Transverse colon (tissue), 4 donors: Measurements from ENCODE around the gene MAP3K21.

Experiments
- EP300 ChIP-seq: sonication (generic); formaldehyde crosslinking; IDR thresholded peaks from one replicate; pipeline ENCODE4 v1.6.1; 2017; ENCODE audit warnings: antibody characterized with exemption, low read depth
- POLR2A ChIP-seq: fragments of 450-650 bp; IDR thresholded peaks from one replicate; pipeline ENCODE4 v1.6.1; 2016; ENCODE audit warnings: antibody characterized with exemption, mild to moderate bottlenecking, moderate library complexity
- POLR2AphosphoS5 ChIP-seq, 3 donors: sonication (generic); formaldehyde crosslinking; IDR thresholded peaks; one replicate each; pipeline ENCODE4 v1.6.1; 2016; ENCODE audit warnings: antibody characterized with exemption in 3 of 3
- TF ChIP-seq, protein P1 (sequence below), 5 experiments: fragments of 200-600 bp in 3 of 5; fragments of 450-650 bp in 2 of 5; sonication (generic) in 3 of 5; IDR thresholded peaks; 1 replicate in 2 of 5; 2 replicates in 3 of 5; pipeline ENCODE4 v1.5.1; 2016 to 2017; ENCODE audit warnings: antibody characterized with exemption in 5 of 5, inconsistent platforms in 3 of 5, mild to moderate bottlenecking in 2 of 5, moderate library complexity in 1 of 5

GRCh38 chr1:233360525-233361102, 33.1 kb downstream of the MAP3K21 start:
- TF ChIP-seq, protein P1, sequence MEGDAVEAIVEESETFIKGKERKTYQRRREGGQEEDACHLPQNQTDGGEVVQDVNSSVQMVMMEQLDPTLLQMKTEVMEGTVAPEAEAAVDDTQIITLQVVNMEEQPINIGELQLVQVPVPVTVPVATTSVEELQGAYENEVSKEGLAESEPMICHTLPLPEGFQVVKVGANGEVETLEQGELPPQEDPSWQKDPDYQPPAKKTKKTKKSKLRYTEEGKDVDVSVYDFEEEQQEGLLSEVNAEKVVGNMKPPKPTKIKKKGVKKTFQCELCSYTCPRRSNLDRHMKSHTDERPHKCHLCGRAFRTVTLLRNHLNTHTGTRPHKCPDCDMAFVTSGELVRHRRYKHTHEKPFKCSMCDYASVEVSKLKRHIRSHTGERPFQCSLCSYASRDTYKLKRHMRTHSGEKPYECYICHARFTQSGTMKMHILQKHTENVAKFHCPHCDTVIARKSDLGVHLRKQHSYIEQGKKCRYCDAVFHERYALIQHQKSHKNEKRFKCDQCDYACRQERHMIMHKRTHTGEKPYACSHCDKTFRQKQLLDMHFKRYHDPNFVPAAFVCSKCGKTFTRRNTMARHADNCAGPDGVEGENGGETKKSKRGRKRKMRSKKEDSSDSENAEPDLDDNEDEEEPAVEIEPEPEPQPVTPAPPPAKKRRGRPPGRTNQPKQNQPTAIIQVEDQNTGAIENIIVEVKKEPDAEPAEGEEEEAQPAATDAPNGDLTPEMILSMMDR (IDR thresholded peaks at IDR 0.05), result no peak
- TF ChIP-seq EP300 (no peak), POLR2A (no peak), POLR2AphosphoS5 (IDR thresholded peaks at IDR 0.05) (no peak)
